Hepatocyte (in vitro differentiated cells): ENCODE data around the gene FADS1. TPM values are rescaled to one million over a fixed set of nuclear protein-coding genes. Genes with fewer than 3 reads are reported as not detected.
A peak's percentile ranks its signal among the peaks of the same experiment; 100 is the strongest.

Source experiments
- DNase-seq: peaks from one replicate; pipeline ENCODE4 v3.0.0-alpha.2; 2016; ENCODE audit warnings: low spot score
- H2AFZ ChIP-seq: fragments of 200-600 bp; sonication (generic); 2 replicates; pipeline ENCODE4 v1.6.0; 2016; ENCODE audit warnings: antibody characterized with exemption, mild to moderate bottlenecking
- H3K27ac ChIP-seq: fragments of 200-600 bp; sonication (generic); 2 replicates; pipeline ENCODE4 v1.5.1; 2016; ENCODE audit warnings: mild to moderate bottlenecking
- H3K27me3 ChIP-seq: fragments of 200-600 bp; sonication (generic); 2 replicates; pipeline ENCODE4 v1.6.1; 2016
- H3K36me3 ChIP-seq: fragments of 200-600 bp; sonication (generic); replicated peaks from 2 replicates; pipeline ENCODE4 v1.5.1; 2016; ENCODE audit warnings: low read depth; ENCODE audit not compliant: insufficient read depth
- H3K4me1 ChIP-seq: fragments of 200-600 bp; sonication (generic); 2 replicates; pipeline ENCODE4 v1.5.1; 2016; ENCODE audit warnings: mild to moderate bottlenecking, moderate library complexity; ENCODE audit not compliant: insufficient read depth
- H3K4me2 ChIP-seq: fragments of 200-600 bp; sonication (generic); 2 replicates; pipeline ENCODE4 v1.6.0; 2016
- H3K4me3 ChIP-seq: fragments of 200-600 bp; sonication (generic); 2 replicates; pipeline ENCODE4 v1.5.1; 2016; ENCODE audit warnings: mild to moderate bottlenecking
- H3K79me2 ChIP-seq: fragments of 200-600 bp; sonication (generic); 2 replicates; pipeline ENCODE4 v1.6.0; 2017; ENCODE audit warnings: mild to moderate bottlenecking
- H3K9me2 ChIP-seq: fragments of 200-600 bp; sonication (generic); replicated peaks from 2 replicates; pipeline ENCODE4 v1.6.0; 2017; ENCODE audit warnings: mild to moderate bottlenecking; ENCODE audit not compliant: insufficient read depth
- H3K9me3 ChIP-seq: fragments of 200-600 bp; sonication (generic); 2 replicates; pipeline ENCODE4 v1.5.1; 2016; ENCODE audit warnings: low read depth, mild to moderate bottlenecking
- H4K20me1 ChIP-seq: fragments of 200-600 bp; sonication (generic); 2 replicates; pipeline ENCODE4 v1.6.0; 2016; ENCODE audit warnings: mild to moderate bottlenecking; ENCODE audit not compliant: insufficient read depth, poor library complexity, severe bottlenecking
- EZH2 ChIP-seq: fragments of 200-600 bp; sonication (generic); IDR thresholded peaks from 2 replicates; pipeline ENCODE4 v1.6.1; 2016; ENCODE audit warnings: antibody characterized with exemption, mild to moderate bottlenecking, borderline replicate concordance
- EZH2phosphoT487 ChIP-seq: fragments of 200-600 bp; sonication (generic); IDR thresholded peaks from one replicate; pipeline ENCODE4 v1.6.1; 2018; ENCODE audit warnings: antibody characterized with exemption, mild to moderate bottlenecking, low read depth, moderate library complexity; ENCODE audit not compliant: unreplicated experiment, severe bottlenecking
- WGBS: methylation state at CpG from one replicate; pipeline ENCODE4 v1.1.6; 2016; ENCODE audit warnings: low lambda C conversion rate; ENCODE audit errors: missing lambda C conversion rate; 5-methylcytosine and 5-hydroxymethylcytosine counted together
- polyA plus RNA-seq: library from polyadenylated mRNA; unstranded; fragments of >200 nt; fragmentation: Nextera tagmentation; extraction: Ambion mirVana; gene quantifications from 2 replicates; pipeline ENCODE4 v1.2.1, GENCODE V29; 2016
- total RNA-seq: library from RNA; depleted of rRNA; stranded (reverse); fragments of >200 nt; gene quantifications from 2 replicates; pipeline ENCODE4 v1.2.3, GENCODE V29; 2014
- TF ChIP-seq, protein P1 (sequence below): fragments of 200-600 bp; sonication (generic); IDR thresholded peaks from 2 replicates; pipeline ENCODE4 v1.5.1; 2016; ENCODE audit warnings: antibody characterized with exemption, mild to moderate bottlenecking; ENCODE audit not compliant: poor library complexity

The FADS1 gene
- total and polyA plus RNA-seq, 2 experiments from 2014 or later: 151 to 230 TPM

DNA sequence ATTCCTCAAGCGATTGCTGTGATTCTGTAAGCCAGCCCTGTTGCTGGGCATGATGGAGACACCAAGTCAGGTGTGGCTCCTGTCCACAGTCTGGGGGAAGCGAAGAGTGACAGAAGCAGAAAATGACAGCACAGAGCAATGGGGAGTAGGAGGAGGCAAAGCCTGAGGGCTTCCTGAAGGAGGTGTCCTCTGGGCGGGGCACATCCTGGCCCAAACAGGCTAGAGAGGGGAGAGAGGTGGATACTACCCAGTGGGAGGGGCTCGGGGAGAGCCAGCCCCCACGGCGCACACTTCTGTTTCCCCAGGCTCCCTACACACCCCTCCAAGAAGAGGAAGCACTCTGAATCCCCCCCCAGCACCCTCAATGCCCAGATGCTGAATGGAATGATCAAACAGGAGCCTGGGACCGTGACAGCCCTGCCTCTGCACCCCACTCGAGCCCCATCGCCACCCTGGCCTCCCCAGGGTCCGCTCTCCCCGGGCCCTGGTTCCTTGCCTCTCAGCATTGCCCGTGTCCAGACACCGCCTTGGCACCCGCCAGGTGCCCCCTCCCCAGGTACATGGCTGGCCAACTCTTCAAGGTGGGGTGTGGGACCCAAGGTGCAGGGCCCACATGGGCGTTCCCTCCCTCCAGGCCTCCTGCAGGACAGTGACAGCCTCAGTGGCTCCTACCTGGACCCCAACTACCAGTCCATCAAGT lies 45.5 kb downstream of the FADS1 start:
- TF ChIP-seq EZH2phosphoT487: no peak
- no peaks in the 10 kb centered on the region for H3K27me3 ChIP-seq
- 89% methylated on average over 15 of the region's 15 CpGs for WGBS
- no peaks in the 10 kb centered on the region for H4K20me1 ChIP-seq
- no peak overlapping the region for H2AFZ ChIP-seq
- no peak overlapping the region for H3K4me3 ChIP-seq
- no peaks in the 10 kb centered on the region for H3K9me3 ChIP-seq
- H3K36me3 ChIP-seq: no peaks in the 10 kb centered on the region
- no peak overlapping the region for H3K4me2 ChIP-seq
- peak overlapping the region; percentile 73 for H3K27ac ChIP-seq
- peaks cover 60% of the 10 kb centered on the region for H3K4me1 ChIP-seq
- DNase-seq: no peak
- no peaks in the 10 kb centered on the region for H3K9me2 ChIP-seq
- H3K79me2 ChIP-seq: peaks cover 10% of the 10 kb centered on the region

DNA sequence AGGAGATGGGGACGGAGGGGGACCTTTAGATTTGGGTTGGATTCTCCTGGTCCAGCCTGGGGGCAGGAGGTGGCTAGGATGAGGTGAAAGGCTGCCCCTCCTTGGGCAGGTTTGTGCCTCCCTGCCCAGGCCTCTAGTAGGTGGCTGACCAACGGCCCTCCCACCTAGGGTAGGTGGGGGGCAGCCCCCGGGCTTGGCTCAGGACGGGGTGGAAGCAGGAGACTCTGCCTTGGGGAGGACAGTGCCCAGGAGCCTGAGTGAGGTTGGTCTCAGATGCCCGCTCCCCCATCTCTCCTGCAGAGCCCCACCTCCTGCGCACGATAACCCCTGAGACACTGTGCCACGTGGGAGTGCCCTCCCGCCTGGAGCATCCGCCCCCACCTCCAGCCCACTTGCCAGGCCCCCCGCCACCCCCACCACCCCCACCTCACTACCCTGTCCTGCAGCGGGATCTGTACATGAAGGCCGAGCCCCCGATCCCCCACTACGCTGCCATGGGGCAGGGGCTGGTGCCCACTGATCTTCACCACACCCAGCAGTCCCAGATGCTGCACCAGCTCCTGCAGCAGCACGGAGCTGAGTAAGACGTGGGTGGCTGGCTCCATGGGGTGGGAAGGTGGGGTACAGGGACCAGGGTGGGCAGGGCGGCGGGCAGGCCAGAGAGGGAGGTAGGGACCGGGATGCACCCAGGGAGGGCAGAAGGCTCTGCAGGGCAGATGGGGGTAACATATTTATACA lies 46.7 kb downstream of the FADS1 start:
- Histone ChIP-seq H3K4me3 (no peak overlapping the region), H3K4me2 (peak overlapping the region; percentile 58), H3K9me2 (no peaks in the 10 kb centered on the region), H3K27me3 (no peaks in the 10 kb centered on the region), H3K79me2 (peaks cover 14% of the 10 kb centered on the region), H3K27ac (peak overlapping the region; percentile 75), H3K4me1 (peaks cover 71% of the 10 kb centered on the region), H4K20me1 (no peaks in the 10 kb centered on the region), H3K36me3 (no peaks in the 10 kb centered on the region), H3K9me3 (no peaks in the 10 kb centered on the region), H2AFZ (no peak overlapping the region)
- no peak for DNase-seq
- 88% methylated on average over 15 of the region's 20 CpGs for WGBS
- no peak for TF ChIP-seq EZH2
- TF ChIP-seq EZH2phosphoT487: no peak
- TF ChIP-seq, protein P1, sequence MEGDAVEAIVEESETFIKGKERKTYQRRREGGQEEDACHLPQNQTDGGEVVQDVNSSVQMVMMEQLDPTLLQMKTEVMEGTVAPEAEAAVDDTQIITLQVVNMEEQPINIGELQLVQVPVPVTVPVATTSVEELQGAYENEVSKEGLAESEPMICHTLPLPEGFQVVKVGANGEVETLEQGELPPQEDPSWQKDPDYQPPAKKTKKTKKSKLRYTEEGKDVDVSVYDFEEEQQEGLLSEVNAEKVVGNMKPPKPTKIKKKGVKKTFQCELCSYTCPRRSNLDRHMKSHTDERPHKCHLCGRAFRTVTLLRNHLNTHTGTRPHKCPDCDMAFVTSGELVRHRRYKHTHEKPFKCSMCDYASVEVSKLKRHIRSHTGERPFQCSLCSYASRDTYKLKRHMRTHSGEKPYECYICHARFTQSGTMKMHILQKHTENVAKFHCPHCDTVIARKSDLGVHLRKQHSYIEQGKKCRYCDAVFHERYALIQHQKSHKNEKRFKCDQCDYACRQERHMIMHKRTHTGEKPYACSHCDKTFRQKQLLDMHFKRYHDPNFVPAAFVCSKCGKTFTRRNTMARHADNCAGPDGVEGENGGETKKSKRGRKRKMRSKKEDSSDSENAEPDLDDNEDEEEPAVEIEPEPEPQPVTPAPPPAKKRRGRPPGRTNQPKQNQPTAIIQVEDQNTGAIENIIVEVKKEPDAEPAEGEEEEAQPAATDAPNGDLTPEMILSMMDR: no peak

DNA sequence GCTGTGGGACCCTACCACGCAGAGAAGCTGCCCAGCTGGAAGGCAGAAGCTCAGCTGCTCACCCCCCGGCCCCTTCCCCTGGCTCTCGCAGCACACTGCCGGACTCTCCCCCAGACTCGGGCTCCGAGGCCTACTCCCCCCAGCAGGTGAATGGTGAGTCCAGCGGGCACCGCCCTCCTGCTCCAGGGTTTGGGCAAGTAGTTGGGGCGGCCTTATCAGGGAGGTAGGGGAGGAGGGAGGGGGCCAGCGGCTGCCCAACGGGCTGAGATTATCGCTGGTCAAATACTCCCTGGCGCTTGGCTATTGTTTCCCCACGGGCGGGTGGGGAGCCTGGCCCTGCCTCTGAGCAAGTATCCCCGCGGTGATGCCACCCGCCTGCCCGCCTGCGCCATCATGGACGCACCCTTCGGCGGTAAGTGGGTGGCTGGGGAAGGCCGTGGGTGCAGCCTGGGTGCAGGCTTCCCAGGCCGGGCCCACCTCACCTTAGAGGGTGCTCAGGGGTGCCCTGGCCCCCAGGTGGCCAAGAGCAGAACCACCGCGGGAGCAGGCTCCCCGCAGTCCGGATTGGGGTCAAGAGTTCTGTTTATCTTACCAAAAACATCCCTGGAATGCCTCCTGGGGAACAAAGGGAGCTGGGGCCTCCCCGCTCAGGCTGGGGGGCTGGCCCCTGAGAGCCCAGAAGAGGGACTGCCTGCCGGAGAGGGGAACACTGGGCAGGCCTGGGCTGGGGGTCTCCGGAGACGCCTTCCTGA lies 47.5 kb downstream of the FADS1 start:
- H3K27me3 ChIP-seq: no peaks in the 10 kb centered on the region
- H3K4me2 ChIP-seq: peak overlapping the region; percentile 58
- peaks cover 78% of the 10 kb centered on the region for H3K4me1 ChIP-seq
- H2AFZ ChIP-seq: no peak overlapping the region
- no peak for TF ChIP-seq EZH2
- TF ChIP-seq EZH2phosphoT487: no peak
- TF ChIP-seq, protein P1: peak; percentile 42
- DNase-seq: peak; percentile 59
- peak overlapping the region; percentile 75 for H3K27ac ChIP-seq
- 60% methylated on average over 30 of the region's 33 CpGs for WGBS
- H3K79me2 ChIP-seq: peaks cover 21% of the 10 kb centered on the region
- H4K20me1 ChIP-seq: no peaks in the 10 kb centered on the region
- H3K9me3 ChIP-seq: no peaks in the 10 kb centered on the region
- H3K36me3 ChIP-seq: no peaks in the 10 kb centered on the region
- no peak overlapping the region for H3K4me3 ChIP-seq
- H3K9me2 ChIP-seq: no peaks in the 10 kb centered on the region
